ENCODE data around the gene UBALD1. TPM values are rescaled to one million over a fixed set of nuclear protein-coding genes. Genes with fewer than 3 reads are reported as not detected.

The UBALD1 gene
- total RNA-seq, 1 experiment from 2014 or later, result 24.6 TPM

GRCh38 chr16:4637501-4638166 lies 22.9 kb upstream of the UBALD1 start:
- no peak overlapping the region for H3K4me3 ChIP-seq (ENCODE audit: low read length)
- no peak overlapping the region for H3K9ac ChIP-seq (ENCODE audit: low read length)
- TF ChIP-seq EZH2 (IDR thresholded peaks at IDR 0.05; ENCODE audit: low read length, unreplicated experiment) (no peak), EZH2phosphoT487 (IDR thresholded peaks at IDR 0.05; ENCODE audit: borderline replicate concordance, low read length) (no peak)
- TF ChIP-seq, protein P1, sequence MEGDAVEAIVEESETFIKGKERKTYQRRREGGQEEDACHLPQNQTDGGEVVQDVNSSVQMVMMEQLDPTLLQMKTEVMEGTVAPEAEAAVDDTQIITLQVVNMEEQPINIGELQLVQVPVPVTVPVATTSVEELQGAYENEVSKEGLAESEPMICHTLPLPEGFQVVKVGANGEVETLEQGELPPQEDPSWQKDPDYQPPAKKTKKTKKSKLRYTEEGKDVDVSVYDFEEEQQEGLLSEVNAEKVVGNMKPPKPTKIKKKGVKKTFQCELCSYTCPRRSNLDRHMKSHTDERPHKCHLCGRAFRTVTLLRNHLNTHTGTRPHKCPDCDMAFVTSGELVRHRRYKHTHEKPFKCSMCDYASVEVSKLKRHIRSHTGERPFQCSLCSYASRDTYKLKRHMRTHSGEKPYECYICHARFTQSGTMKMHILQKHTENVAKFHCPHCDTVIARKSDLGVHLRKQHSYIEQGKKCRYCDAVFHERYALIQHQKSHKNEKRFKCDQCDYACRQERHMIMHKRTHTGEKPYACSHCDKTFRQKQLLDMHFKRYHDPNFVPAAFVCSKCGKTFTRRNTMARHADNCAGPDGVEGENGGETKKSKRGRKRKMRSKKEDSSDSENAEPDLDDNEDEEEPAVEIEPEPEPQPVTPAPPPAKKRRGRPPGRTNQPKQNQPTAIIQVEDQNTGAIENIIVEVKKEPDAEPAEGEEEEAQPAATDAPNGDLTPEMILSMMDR (conservative IDR thresholded peaks at IDR 0.05; ENCODE audit: low read depth, low read length), result no peak
- POLR2A ChIA-PET (ENCODE audit: unreplicated experiment), result no interaction called here
- H3K36me3 ChIP-seq (ENCODE audit: low read depth, low read length), result no peaks in the 10 kb centered on the region
- BruUV-seq (replicated peaks), result no TSS peak
- no peak overlapping the region for H2AFZ ChIP-seq (ENCODE audit: low read length)
- no peaks in the 10 kb centered on the region for H3K27me3 ChIP-seq (ENCODE audit: low read length)
- DNase-seq (no peak), ATAC-seq (no peak)
- no peak overlapping the region for H3K27ac ChIP-seq (ENCODE audit: low read length)
- CTCF ChIA-PET, result no interaction called here
- no peaks in the 10 kb centered on the region for H4K20me1 ChIP-seq (ENCODE audit: low read length)
- H3K9me2 ChIP-seq (replicated peaks; ENCODE audit: low read length), result no peaks in the 10 kb centered on the region
- no peaks in the 10 kb centered on the region for H3K9me3 ChIP-seq (ENCODE audit: low read length)
- H3K79me2 ChIP-seq (ENCODE audit: low read length), result peaks cover 64% of the 10 kb centered on the region
- H3K4me1 ChIP-seq (ENCODE audit: insufficient read depth, low read length), result no peaks in the 10 kb centered on the region
- intact Hi-C loops (cut with micrococcal nuclease), result no loop called here
- H3F3A ChIP-seq (ENCODE audit: low read length, unreplicated experiment), result no peaks in the 10 kb centered on the region
- no peak overlapping the region for H3K4me2 ChIP-seq (ENCODE audit: low read length)

DNA sequence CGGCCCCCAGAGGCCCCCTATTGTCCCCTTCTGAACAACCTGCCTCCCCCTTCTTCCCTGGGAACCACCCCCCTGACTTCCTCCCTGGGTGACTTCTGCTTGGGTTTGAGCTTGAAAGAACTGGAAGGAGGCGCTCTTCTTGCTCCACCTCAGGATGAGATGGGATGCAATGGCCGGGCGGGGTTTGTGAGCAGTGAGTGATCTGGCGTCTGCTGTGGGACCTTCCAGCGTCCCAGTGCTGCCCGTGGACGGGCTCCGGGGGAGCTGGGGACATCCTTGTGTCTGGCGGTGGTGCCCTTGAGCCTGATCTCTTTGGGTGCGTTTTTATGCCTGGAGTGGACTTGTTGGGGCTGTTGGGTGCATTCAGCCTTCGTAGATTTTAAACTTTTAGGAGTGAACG lies 21.5 kb upstream of the UBALD1 start:
- Histone ChIP-seq H3K79me2 (ENCODE audit: low read length) (peaks cover 68% of the 10 kb centered on the region), H3K9me3 (ENCODE audit: low read length) (peaks cover 6% of the 10 kb centered on the region), H2AFZ (ENCODE audit: low read length) (no peak overlapping the region), H3K4me3 (ENCODE audit: low read length) (no peak overlapping the region), H3K4me1 (ENCODE audit: insufficient read depth, low read length) (no peaks in the 10 kb centered on the region), H3K36me3 (ENCODE audit: low read depth, low read length) (peaks cover 3% of the 10 kb centered on the region; the same call in 1 of the 2 replicates), H4K20me1 (ENCODE audit: low read length) (no peaks in the 10 kb centered on the region), H3K4me2 (ENCODE audit: low read length) (no peak overlapping the region), H3F3A (ENCODE audit: low read length, unreplicated experiment) (no peaks in the 10 kb centered on the region), H3K9me2 (replicated peaks; ENCODE audit: low read length) (no peaks in the 10 kb centered on the region), H3K27ac (ENCODE audit: low read length) (no peak overlapping the region), H3K27me3 (ENCODE audit: low read length) (no peaks in the 10 kb centered on the region), H3K9ac (ENCODE audit: low read length) (no peak overlapping the region)
- intact Hi-C loops (cut with micrococcal nuclease), result no loop called here
- no TSS peak for BruUV-seq (replicated peaks)
- ChIA-PET CTCF (no interaction called here), POLR2A (ENCODE audit: unreplicated experiment) (no interaction called here)
- DNase-seq (no peak), ATAC-seq (no peak)
- TF ChIP-seq, protein P1 (conservative IDR thresholded peaks at IDR 0.05; ENCODE audit: low read depth, low read length), result no peak
- TF ChIP-seq EZH2 (IDR thresholded peaks at IDR 0.05; ENCODE audit: low read length, unreplicated experiment) (no peak), EZH2phosphoT487 (IDR thresholded peaks at IDR 0.05; ENCODE audit: borderline replicate concordance, low read length) (no peak)

DNA sequence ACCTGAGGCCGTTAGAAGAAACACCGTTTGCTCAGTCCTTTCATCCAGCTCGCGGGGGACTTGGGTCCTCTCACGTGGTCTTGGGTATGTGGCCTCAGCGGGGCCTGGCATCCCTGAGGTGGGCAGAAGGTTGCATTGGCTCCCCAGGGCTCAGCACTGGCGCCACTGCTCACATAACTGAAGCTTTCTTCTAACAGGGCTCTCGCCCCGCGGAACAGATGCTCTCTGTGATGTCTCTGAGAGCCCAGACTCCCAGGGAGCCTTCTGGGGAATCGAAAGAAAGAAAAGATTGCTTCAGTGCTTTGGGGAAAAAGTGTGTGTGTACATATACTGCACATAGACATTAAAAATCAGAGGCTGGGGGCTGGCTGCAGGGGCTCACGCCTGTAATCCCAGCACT lies 20.1 kb upstream of the UBALD1 start:
- ChIA-PET POLR2A (ENCODE audit: unreplicated experiment) (no interaction called here), CTCF (no interaction called here)
- no peaks in the 10 kb centered on the region for H3K4me1 ChIP-seq (ENCODE audit: insufficient read depth, low read length)
- BruUV-seq (replicated peaks), result no TSS peak
- peaks cover 8% of the 10 kb centered on the region; the same call in 1 of the 2 replicates for H3K36me3 ChIP-seq (ENCODE audit: low read depth, low read length)
- no peaks in the 10 kb centered on the region for H3K9me2 ChIP-seq (replicated peaks; ENCODE audit: low read length)
- TF ChIP-seq EZH2phosphoT487 (IDR thresholded peaks at IDR 0.05; ENCODE audit: borderline replicate concordance, low read length) (no peak), EZH2 (IDR thresholded peaks at IDR 0.05; ENCODE audit: low read length, unreplicated experiment) (no peak)
- TF ChIP-seq, protein P1 (conservative IDR thresholded peaks at IDR 0.05; ENCODE audit: low read depth, low read length), result no peak
- H3K4me2 ChIP-seq (ENCODE audit: low read length), result no peak overlapping the region
- H4K20me1 ChIP-seq (ENCODE audit: low read length), result no peaks in the 10 kb centered on the region
- peaks cover 10% of the 10 kb centered on the region for H3K9me3 ChIP-seq (ENCODE audit: low read length)
- ATAC-seq, result no peak
- H3K27me3 ChIP-seq (ENCODE audit: low read length), result no peaks in the 10 kb centered on the region
- intact Hi-C loops (cut with micrococcal nuclease), result no loop called here
- no peak overlapping the region for H3K4me3 ChIP-seq (ENCODE audit: low read length)
- H3K27ac ChIP-seq (ENCODE audit: low read length), result no peak overlapping the region
- H3K79me2 ChIP-seq (ENCODE audit: low read length), result peaks cover 69% of the 10 kb centered on the region
- no peak for DNase-seq
- no peak overlapping the region for H2AFZ ChIP-seq (ENCODE audit: low read length)
- H3K9ac ChIP-seq (ENCODE audit: low read length), result no peak overlapping the region
- H3F3A ChIP-seq (ENCODE audit: low read length, unreplicated experiment), result no peaks in the 10 kb centered on the region
